Measurements from ENCODE around the gene KLRF2.

KLRF2 gene

DNA sequence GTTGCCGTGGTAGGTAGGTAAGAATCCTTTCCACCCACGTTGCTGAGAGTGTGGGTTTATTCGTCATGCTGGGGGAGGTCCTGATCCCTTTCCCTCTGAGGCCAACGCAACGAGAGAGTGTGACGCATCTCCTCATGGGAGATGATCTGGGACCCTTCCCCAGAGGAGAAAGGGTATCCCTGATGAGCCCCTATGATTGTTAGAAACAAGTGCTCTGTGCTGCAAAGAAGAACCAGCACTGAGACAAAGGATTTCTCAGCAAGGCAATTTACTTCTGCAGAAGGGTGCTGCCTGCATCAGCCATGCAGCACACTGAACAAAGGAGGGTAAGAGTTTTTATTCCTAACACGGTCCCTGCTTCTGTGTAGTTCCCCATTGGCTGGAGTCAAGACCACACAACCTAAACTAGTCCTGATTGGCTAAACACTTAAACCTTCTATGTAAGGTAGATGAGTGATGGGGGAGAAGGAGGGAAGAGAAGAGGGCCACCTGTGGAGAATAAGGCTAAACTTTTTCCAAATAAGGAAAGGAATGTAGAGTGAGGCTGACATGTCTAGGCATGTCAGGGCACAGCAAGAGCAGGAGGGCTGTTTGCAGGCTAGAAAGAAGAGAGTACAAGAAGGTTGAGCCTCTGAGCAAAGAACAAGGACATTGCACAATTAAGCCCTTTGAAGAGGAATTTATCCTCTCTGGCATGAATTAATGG lies 29.6 kb downstream of the KLRF2 start:
- Histone ChIP-seq H3F3A (ENCODE audit: control insufficient read depth, insufficient read depth) (no peaks in the 10 kb centered on the region), H3K36me3 (ENCODE audit: control insufficient read depth, low read length) (no peaks in the 10 kb centered on the region), H3K4me2 (ENCODE audit: low read length) (no peak overlapping the region), H3K79me2 (ENCODE audit: control insufficient read depth, low read length) (no peaks in the 10 kb centered on the region), H3K9me3 (ENCODE audit: control insufficient read depth, insufficient read depth, low read length) (peaks cover 13% of the 10 kb centered on the region), H3K27me3 (ENCODE audit: control insufficient read depth, low read length) (no peaks in the 10 kb centered on the region; the same call in 1 of the 2 replicates), H4K20me1 (ENCODE audit: control insufficient read depth, insufficient read depth, low read depth, low read length) (no peaks in the 10 kb centered on the region), H3K9me2 (replicated peaks; ENCODE audit: control insufficient read depth, low read length) (no peaks in the 10 kb centered on the region), H3K4me1 (ENCODE audit: control insufficient read depth, low read length) (no peaks in the 10 kb centered on the region), H3K4me3 (ENCODE audit: low read length) (no peak overlapping the region), H3K27ac (ENCODE audit: low read depth, low read length) (no peak overlapping the region)
- TF ChIP-seq EZH2phosphoT487 (IDR thresholded peaks at IDR 0.05; ENCODE audit: borderline replicate concordance, low read length) = no peak
- TF ChIP-seq, protein P1, sequence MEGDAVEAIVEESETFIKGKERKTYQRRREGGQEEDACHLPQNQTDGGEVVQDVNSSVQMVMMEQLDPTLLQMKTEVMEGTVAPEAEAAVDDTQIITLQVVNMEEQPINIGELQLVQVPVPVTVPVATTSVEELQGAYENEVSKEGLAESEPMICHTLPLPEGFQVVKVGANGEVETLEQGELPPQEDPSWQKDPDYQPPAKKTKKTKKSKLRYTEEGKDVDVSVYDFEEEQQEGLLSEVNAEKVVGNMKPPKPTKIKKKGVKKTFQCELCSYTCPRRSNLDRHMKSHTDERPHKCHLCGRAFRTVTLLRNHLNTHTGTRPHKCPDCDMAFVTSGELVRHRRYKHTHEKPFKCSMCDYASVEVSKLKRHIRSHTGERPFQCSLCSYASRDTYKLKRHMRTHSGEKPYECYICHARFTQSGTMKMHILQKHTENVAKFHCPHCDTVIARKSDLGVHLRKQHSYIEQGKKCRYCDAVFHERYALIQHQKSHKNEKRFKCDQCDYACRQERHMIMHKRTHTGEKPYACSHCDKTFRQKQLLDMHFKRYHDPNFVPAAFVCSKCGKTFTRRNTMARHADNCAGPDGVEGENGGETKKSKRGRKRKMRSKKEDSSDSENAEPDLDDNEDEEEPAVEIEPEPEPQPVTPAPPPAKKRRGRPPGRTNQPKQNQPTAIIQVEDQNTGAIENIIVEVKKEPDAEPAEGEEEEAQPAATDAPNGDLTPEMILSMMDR (IDR thresholded peaks at IDR 0.05; ENCODE audit: low read depth, low read length, poor library complexity, severe bottlenecking) = no peak

- no peak overlapping the region for H3K27ac ChIP-seq (ENCODE audit: low read depth, low read length)
- H3K4me3 ChIP-seq (ENCODE audit: low read length) = no peak overlapping the region
- no peaks in the 10 kb centered on the region for H3K4me1 ChIP-seq (ENCODE audit: control insufficient read depth, low read length)
- H3K27me3 ChIP-seq (ENCODE audit: control insufficient read depth, low read length) = no peaks in the 10 kb centered on the region
- peaks cover 13% of the 10 kb centered on the region for H3K9me3 ChIP-seq (ENCODE audit: control insufficient read depth, insufficient read depth, low read length)
- no peaks in the 10 kb centered on the region for H4K20me1 ChIP-seq (ENCODE audit: control insufficient read depth, insufficient read depth, low read depth, low read length)
- H3K9me2 ChIP-seq (replicated peaks; ENCODE audit: control insufficient read depth, low read length) = no peaks in the 10 kb centered on the region
- no peak for TF ChIP-seq EZH2phosphoT487 (IDR thresholded peaks at IDR 0.05; ENCODE audit: borderline replicate concordance, low read length)
- TF ChIP-seq, protein P1 (IDR thresholded peaks at IDR 0.05; ENCODE audit: low read depth, low read length, poor library complexity, severe bottlenecking) = no peak
- H3F3A ChIP-seq (ENCODE audit: control insufficient read depth, insufficient read depth) = no peaks in the 10 kb centered on the region
- no peak overlapping the region for H3K4me2 ChIP-seq (ENCODE audit: low read length)
- no peaks in the 10 kb centered on the region for H3K36me3 ChIP-seq (ENCODE audit: control insufficient read depth, low read length)
- no peaks in the 10 kb centered on the region for H3K79me2 ChIP-seq (ENCODE audit: control insufficient read depth, low read length)
Measured at GRCh38 chr12:9911708-9912107, 30.4 kb downstream of the KLRF2 start.

DNA sequence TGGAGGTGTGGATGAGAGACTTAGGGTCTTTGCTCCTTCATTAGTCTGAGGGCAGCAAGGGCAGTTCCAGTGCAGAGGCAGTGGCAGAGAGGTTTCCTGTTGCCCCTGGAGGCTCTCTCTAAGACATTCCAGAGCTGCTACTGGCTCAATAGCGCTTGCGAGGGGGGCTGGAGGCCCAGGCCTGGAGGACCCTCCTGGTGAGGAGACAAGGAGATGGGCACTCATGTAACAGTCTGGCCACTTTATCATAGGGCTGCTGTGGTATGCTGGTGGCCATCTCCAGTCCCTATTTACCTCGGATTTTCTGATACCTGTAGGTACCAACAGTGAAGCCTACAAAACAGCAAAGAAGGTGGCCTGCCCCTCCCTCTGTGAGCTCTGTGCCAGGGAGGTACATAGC lies 38.2 kb downstream of the KLRF2 start:
- Histone ChIP-seq H3F3A (ENCODE audit: control insufficient read depth, insufficient read depth) (no peaks in the 10 kb centered on the region), H3K9me3 (ENCODE audit: control insufficient read depth, insufficient read depth, low read length) (no peaks in the 10 kb centered on the region), H3K9me2 (replicated peaks; ENCODE audit: control insufficient read depth, low read length) (no peaks in the 10 kb centered on the region), H3K4me3 (ENCODE audit: low read length) (no peak overlapping the region), H3K4me1 (ENCODE audit: control insufficient read depth, low read length) (no peaks in the 10 kb centered on the region), H3K27ac (ENCODE audit: low read depth, low read length) (no peak overlapping the region), H3K36me3 (ENCODE audit: control insufficient read depth, low read length) (no peaks in the 10 kb centered on the region), H3K79me2 (ENCODE audit: control insufficient read depth, low read length) (no peaks in the 10 kb centered on the region), H3K27me3 (ENCODE audit: control insufficient read depth, low read length) (peaks cover 4% of the 10 kb centered on the region; the same call in 1 of the 2 replicates), H4K20me1 (ENCODE audit: control insufficient read depth, insufficient read depth, low read depth, low read length) (no peaks in the 10 kb centered on the region), H3K4me2 (ENCODE audit: low read length) (no peak overlapping the region)
- TF ChIP-seq, protein P1 (IDR thresholded peaks at IDR 0.05; ENCODE audit: low read depth, low read length, poor library complexity, severe bottlenecking) = no peak
- no peak for TF ChIP-seq EZH2phosphoT487 (IDR thresholded peaks at IDR 0.05; ENCODE audit: borderline replicate concordance, low read length)
